ENCODE data around the gene CORO2A.

The CORO2A gene

DNA sequence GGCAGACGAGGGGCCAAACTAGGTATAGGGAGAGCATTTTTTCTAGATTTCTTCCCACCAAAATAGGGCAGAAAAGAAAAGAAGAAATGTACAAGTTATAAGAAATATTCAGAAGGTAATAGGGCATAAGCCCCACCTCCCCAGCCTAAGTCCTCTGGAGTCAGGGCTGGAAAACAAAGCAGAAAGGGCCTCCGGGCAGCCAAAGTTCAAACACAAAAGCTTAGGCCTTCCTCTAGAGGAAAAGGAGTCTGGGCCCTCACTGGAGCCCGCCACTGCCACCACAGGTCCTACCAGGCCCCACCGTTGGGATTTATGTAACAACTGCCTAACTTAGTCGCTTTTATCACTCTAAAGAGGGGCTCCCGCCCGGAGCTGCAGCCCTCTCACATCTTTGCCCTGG, 35.4 kb upstream of the CORO2A start:
- DNase-seq (ENCODE audit: low spot score): no peak
- no peaks in the 10 kb centered on the region for H3K4me1 Mint-ChIP-seq (ENCODE audit: low read depth)
- no peaks in the 10 kb centered on the region for H3K36me3 Mint-ChIP-seq (ENCODE audit: low read depth)
- no peak overlapping the region for H3K27ac Mint-ChIP-seq
- no peak overlapping the region for H3K4me3 Mint-ChIP-seq
- H3K27me3 Mint-ChIP-seq (ENCODE audit: low read depth): no peaks in the 10 kb centered on the region
- no peaks in the 10 kb centered on the region for H3K9me3 Mint-ChIP-seq

GRCh38 chr9:98226957-98227356, 34.5 kb upstream of the CORO2A start:
- H3K36me3 Mint-ChIP-seq (ENCODE audit: low read depth): no peaks in the 10 kb centered on the region
- no peak for DNase-seq (ENCODE audit: low spot score)
- H3K4me1 Mint-ChIP-seq (ENCODE audit: low read depth): no peaks in the 10 kb centered on the region
- H3K9me3 Mint-ChIP-seq: no peaks in the 10 kb centered on the region
- no peak overlapping the region for H3K27ac Mint-ChIP-seq
- no peaks in the 10 kb centered on the region for H3K27me3 Mint-ChIP-seq (ENCODE audit: low read depth)
- H3K4me3 Mint-ChIP-seq: no peak overlapping the region

DNA sequence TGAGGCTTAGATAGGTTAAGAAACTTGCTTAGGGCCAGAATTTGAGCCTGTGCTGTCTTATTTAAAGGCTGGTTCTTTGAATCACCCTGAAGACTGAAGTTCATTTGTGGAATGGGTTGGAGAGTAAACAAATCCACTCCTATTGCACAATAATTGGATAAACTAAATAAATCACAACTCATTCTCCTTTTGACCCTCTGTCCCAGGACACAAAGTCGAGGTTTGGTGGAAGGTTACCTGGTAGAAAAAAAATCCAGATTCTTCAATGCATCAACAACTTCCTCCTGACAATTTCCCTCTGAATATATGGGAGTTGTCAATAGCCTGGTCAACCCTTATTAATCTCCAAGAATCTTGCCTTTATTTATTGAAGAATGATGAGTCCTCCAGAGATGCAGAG, 34.1 kb upstream of the CORO2A start:
- Mint-ChIP-seq H3K36me3 (ENCODE audit: low read depth) (no peaks in the 10 kb centered on the region), H3K27ac (no peak overlapping the region), H3K9me3 (no peaks in the 10 kb centered on the region), H3K4me1 (ENCODE audit: low read depth) (no peaks in the 10 kb centered on the region), H3K4me3 (no peak overlapping the region), H3K27me3 (ENCODE audit: low read depth) (no peaks in the 10 kb centered on the region)
- DNase-seq (ENCODE audit: low spot score): no peak

- no peaks in the 10 kb centered on the region for H3K4me1 Mint-ChIP-seq (ENCODE audit: low read depth)
- no peak for DNase-seq (ENCODE audit: low spot score)
- H3K9me3 Mint-ChIP-seq: no peaks in the 10 kb centered on the region
- no peak overlapping the region for H3K4me3 Mint-ChIP-seq
- H3K36me3 Mint-ChIP-seq (ENCODE audit: low read depth): no peaks in the 10 kb centered on the region
- no peaks in the 10 kb centered on the region for H3K27me3 Mint-ChIP-seq (ENCODE audit: low read depth)
- no peak overlapping the region for H3K27ac Mint-ChIP-seq
Observed at GRCh38 chr9:98225015-98225442, 32.6 kb upstream of the CORO2A start.

DNA sequence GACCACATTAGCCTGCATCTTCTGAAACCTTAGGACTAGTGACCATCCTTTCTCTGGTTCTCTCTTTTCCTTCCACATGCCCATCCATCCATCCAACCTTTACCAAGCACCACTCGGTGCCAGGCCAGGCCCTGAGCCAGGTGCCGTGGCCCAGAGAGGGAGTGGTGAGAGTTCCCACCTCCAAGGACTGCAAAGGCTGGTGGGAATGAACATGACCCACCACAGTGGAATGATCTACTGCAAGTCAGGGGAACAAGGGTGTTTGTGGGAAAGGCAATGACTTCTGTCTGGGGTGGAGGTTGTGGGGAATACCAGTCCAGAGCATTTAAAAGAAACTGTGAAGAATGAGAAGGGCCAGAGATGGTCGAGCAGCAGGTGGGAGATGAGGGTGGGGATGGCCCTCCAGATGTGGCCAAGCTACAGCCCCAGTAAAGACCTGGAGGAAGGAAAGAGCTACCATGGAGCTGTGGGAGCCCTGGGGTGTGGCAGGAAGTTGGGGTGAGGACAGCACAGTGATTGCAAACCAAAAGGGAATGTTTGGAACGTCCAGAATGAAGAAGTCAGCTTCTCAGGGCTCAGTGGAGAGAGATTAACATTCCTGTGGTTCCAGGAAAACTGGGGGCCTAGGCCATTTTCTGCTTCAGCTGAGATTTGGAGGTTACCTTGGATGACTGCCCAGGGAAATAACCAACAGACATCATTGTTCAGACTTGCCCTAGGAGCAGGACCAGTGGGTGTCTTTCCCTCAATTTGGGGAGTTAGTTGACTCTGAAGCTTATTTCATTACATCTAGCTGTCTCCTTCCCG, 30.7 kb upstream of the CORO2A start:
- Mint-ChIP-seq H3K4me1 (ENCODE audit: low read depth) (no peaks in the 10 kb centered on the region), H3K36me3 (ENCODE audit: low read depth) (no peaks in the 10 kb centered on the region), H3K9me3 (no peaks in the 10 kb centered on the region), H3K27me3 (ENCODE audit: low read depth) (no peaks in the 10 kb centered on the region), H3K4me3 (no peak overlapping the region), H3K27ac (no peak overlapping the region)
- DNase-seq (ENCODE audit: low spot score): no peak

GRCh38 chr9:98220911-98221310, 28.5 kb upstream of the CORO2A start:
- H3K36me3 Mint-ChIP-seq (ENCODE audit: low read depth): no peaks in the 10 kb centered on the region
- H3K27ac Mint-ChIP-seq: no peak overlapping the region
- no peak overlapping the region for H3K4me3 Mint-ChIP-seq
- H3K27me3 Mint-ChIP-seq (ENCODE audit: low read depth): no peaks in the 10 kb centered on the region
- no peaks in the 10 kb centered on the region for H3K9me3 Mint-ChIP-seq
- DNase-seq (ENCODE audit: low spot score): no peak
- no peaks in the 10 kb centered on the region for H3K4me1 Mint-ChIP-seq (ENCODE audit: low read depth)

DNA sequence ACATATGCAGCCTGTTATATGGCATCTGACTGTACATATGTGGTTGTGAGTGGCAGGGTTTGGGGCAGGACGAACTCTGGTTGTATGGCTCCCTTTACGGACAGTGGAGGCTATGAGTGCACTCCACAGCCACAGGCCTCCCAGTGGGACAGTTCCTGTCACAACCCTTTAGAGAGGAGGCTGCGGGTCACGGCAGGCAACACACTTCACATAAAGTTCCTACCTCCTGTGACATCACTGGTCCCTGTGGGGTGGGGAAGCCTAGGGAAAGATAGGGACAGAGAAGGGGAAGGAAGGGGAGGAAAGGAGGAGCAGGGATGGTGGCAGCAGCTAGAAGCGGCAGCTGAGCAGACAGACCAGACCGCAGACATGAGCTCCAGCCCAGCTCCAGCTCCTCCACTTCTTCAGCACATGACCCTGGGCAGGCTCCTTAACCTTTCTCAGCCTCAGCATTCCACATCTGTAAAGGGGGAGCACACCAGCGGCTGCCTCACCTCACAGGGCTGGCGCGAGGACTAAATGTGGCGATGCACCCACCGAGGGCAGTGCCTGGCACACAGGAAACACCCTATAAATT, 27.4 kb upstream of the CORO2A start:
- Mint-ChIP-seq H3K4me1 (ENCODE audit: low read depth) (no peaks in the 10 kb centered on the region), H3K9me3 (no peaks in the 10 kb centered on the region), H3K4me3 (no peak overlapping the region), H3K27me3 (ENCODE audit: low read depth) (no peaks in the 10 kb centered on the region), H3K27ac (no peak overlapping the region), H3K36me3 (ENCODE audit: low read depth) (no peaks in the 10 kb centered on the region)
- DNase-seq (ENCODE audit: low spot score): no peak

DNA sequence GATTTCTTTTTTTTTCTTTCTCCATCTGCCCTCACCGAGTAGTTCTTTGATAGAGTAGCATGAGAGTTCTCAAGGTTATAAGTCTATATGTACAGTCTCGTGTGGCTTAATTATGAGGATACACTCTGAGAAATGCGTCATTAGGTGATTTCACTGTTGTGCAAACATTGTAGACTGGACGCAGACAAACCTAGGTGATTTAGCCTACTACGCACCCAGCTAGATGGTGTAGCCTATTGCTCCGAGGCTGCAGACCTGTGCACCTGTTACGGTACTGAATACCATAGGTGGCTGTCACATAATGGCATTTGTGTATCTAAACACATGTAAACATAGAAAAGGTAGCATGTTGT, 26.9 kb upstream of the CORO2A start:
- Mint-ChIP-seq H3K9me3 (no peaks in the 10 kb centered on the region), H3K27ac (no peak overlapping the region), H3K27me3 (ENCODE audit: low read depth) (no peaks in the 10 kb centered on the region), H3K4me3 (no peak overlapping the region), H3K4me1 (ENCODE audit: low read depth) (no peaks in the 10 kb centered on the region), H3K36me3 (ENCODE audit: low read depth) (no peaks in the 10 kb centered on the region)
- DNase-seq (ENCODE audit: low spot score): no peak

DNA sequence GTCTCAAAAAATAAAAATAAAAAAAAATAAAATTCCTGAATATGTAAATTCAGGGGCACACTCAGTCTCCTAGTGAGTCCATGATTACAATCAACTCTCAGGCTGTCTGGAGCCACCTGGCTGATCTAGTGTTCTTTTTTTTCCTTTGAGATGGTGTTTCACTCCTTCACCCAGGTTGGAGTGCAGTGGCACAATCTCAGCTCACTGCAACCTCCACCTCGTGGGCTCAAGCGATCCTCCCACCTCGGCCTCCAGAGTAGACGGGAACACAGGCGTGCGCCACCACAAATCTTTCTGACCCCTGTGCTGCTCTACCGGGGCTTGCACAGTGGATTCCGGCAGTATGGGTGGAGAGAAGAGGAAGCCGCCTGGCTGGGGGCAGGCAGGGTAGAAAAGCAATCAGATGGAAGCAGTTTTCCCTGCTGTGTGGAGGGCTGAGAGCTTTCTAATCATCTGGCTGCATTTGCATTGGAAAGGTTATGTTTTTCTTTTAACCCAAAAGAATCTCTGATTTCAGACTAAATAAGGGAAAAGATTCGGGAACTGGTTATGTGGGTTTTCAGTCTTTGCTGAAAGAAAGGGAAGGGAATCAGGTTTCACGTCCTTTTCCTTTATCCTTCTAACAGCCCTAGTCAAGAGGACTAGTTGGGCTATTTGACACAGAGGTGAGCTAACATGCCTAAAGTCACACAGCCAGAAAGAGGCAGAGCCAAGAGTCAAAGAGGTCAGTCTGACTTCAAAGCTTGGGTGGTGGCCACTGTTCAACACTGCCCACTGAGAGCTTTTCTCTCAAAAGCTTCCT, 26.3 kb upstream of the CORO2A start:
- no peak overlapping the region for H3K4me3 Mint-ChIP-seq
- DNase-seq (ENCODE audit: low spot score): no peak
- no peak overlapping the region for H3K27ac Mint-ChIP-seq
- H3K9me3 Mint-ChIP-seq: no peaks in the 10 kb centered on the region
- no peaks in the 10 kb centered on the region for H3K27me3 Mint-ChIP-seq (ENCODE audit: low read depth)
- H3K36me3 Mint-ChIP-seq (ENCODE audit: low read depth): no peaks in the 10 kb centered on the region
- H3K4me1 Mint-ChIP-seq (ENCODE audit: low read depth): no peaks in the 10 kb centered on the region

- DNase-seq (ENCODE audit: low spot score): no peak
- Mint-ChIP-seq H3K4me1 (ENCODE audit: low read depth) (peaks cover 2% of the 10 kb centered on the region), H3K4me3 (no peak overlapping the region), H3K9me3 (no peaks in the 10 kb centered on the region), H3K27me3 (ENCODE audit: low read depth) (no peaks in the 10 kb centered on the region), H3K27ac (no peak overlapping the region), H3K36me3 (ENCODE audit: low read depth) (no peaks in the 10 kb centered on the region)
Observed at GRCh38 chr9:98217255-98217654, 24.8 kb upstream of the CORO2A start.

- H3K9me3 Mint-ChIP-seq: no peaks in the 10 kb centered on the region
- no peak overlapping the region for H3K27ac Mint-ChIP-seq
- peaks cover 2% of the 10 kb centered on the region for H3K4me1 Mint-ChIP-seq (ENCODE audit: low read depth)
- no peak overlapping the region for H3K4me3 Mint-ChIP-seq
- no peaks in the 10 kb centered on the region for H3K36me3 Mint-ChIP-seq (ENCODE audit: low read depth)
- no peaks in the 10 kb centered on the region for H3K27me3 Mint-ChIP-seq (ENCODE audit: low read depth)
- DNase-seq (ENCODE audit: low spot score): no peak
Observed at GRCh38 chr9:98216391-98216790, 24.0 kb upstream of the CORO2A start.

- Mint-ChIP-seq H3K9me3 (no peaks in the 10 kb centered on the region), H3K4me3 (no peak overlapping the region), H3K27me3 (ENCODE audit: low read depth) (no peaks in the 10 kb centered on the region), H3K27ac (no peak overlapping the region), H3K36me3 (ENCODE audit: low read depth) (no peaks in the 10 kb centered on the region), H3K4me1 (ENCODE audit: low read depth) (peaks cover 2% of the 10 kb centered on the region)
- no peak for DNase-seq (ENCODE audit: low spot score)
Observed at GRCh38 chr9:98215821-98216220, 23.4 kb upstream of the CORO2A start.

GRCh38 chr9:98215271-98215670, 22.8 kb upstream of the CORO2A start:
- Mint-ChIP-seq H3K27ac (no peak overlapping the region), H3K36me3 (ENCODE audit: low read depth) (no peaks in the 10 kb centered on the region), H3K9me3 (no peaks in the 10 kb centered on the region), H3K4me1 (ENCODE audit: low read depth) (peaks cover 2% of the 10 kb centered on the region), H3K4me3 (no peak overlapping the region), H3K27me3 (ENCODE audit: low read depth) (no peaks in the 10 kb centered on the region)
- no peak for DNase-seq (ENCODE audit: low spot score)

DNA sequence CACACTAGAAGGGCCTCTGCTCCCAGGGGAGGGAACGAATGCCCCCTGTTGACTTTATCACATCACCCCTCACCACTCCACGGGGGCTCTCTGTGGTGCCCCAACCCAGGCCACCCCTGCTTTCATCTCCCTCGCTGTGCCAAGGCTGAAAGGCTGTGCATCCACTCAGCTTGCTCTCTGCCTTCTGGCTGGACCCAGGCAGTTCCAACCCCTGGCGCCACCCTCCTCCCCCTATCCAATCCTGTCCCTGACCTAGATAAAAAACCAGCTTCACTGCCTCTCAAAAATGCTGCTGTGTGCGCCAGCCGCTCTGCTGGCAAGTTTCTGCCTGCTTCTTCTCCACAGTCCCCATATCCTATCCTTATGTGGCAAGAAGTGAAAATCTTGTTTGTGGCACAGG, 22.4 kb upstream of the CORO2A start:
- Mint-ChIP-seq H3K9me3 (no peaks in the 10 kb centered on the region), H3K27ac (no peak overlapping the region), H3K4me1 (ENCODE audit: low read depth) (peaks cover 2% of the 10 kb centered on the region), H3K4me3 (no peak overlapping the region), H3K36me3 (ENCODE audit: low read depth) (no peaks in the 10 kb centered on the region), H3K27me3 (ENCODE audit: low read depth) (no peaks in the 10 kb centered on the region)
- DNase-seq (ENCODE audit: low spot score): no peak
